HepG2 (cell line): ENCODE data around the gene PDZD2. TPM values are rescaled to one million over a fixed set of nuclear protein-coding genes. Genes with fewer than 3 reads are reported as not detected.

Source experiments
- ATAC-seq: fragments of 200-7000 bp; cut with Tn5 transposase; 3 replicates; pipeline ENCODE4 v1.9.1; 2020; ENCODE audit warnings: mild to moderate bottlenecking, moderate library complexity
- BruUV-seq: library from RNA; stranded (reverse); fragments of 400-500 nt; replicated peaks from 2 replicates; lab custom pipeline; 2021; lab: Mats Ljungman, UMichigan
- CTCF ChIA-PET: fragments of 300-600 bp; formaldehyde crosslinking; extraction: SDS; loops from one replicate; lab custom pipeline; 2021; ENCODE audit warnings: low total read pairs, inconsistent platforms, low intra/inter-chr PET ratio; lab: Yijun Ruan, JAX
- POLR2A ChIA-PET: fragments of 350-600 bp; sonication (Branson Sonifier 250); formaldehyde crosslinking; loops from one replicate; lab custom pipeline; 2020; ENCODE audit warnings: antibody characterized with exemption, inconsistent platforms; lab: Yijun Ruan, JAX
- DNase-seq: peaks from one replicate; pipeline ENCODE4 v3.0.0-alpha.2; 2015; ENCODE audit warnings: low spot score
- FAIRE-seq: peaks from 3 replicates; lab custom pipeline; 2011; peaks lifted over from hg19 to GRCh38; lab: Jason Lieb, UNC
- H2AFZ ChIP-seq: one replicate; pipeline ENCODE4 v1.6.1; 2011; ENCODE audit warnings: low read length, inconsistent platforms
- H3K27ac ChIP-seq: fragments of 300-600 bp; 3 replicates; pipeline ENCODE4 v1.8.0; 2011; ENCODE audit warnings: mixed run types, mild to moderate bottlenecking, mixed read lengths, low read length, inconsistent platforms; ENCODE audit not compliant: insufficient read depth; ENCODE audit errors: extremely low read length
- H3K27me3 ChIP-seq, 2 experiments: fragments of 200-600 bp in 1 of 2; 2 replicates in 1 of 2; 3 replicates in 1 of 2; pipeline versions ENCODE4 v1.6.0 to v1.8.0; 2011; ENCODE audit warnings: low read length in 2 of 2, mild to moderate bottlenecking in 2 of 2, moderate library complexity in 2 of 2, inconsistent platforms in 1 of 2; ENCODE audit not compliant: insufficient read depth in 2 of 2, control insufficient read depth in 1 of 2
- H3K36me3 ChIP-seq, 2 experiments: fragments of 200-600 bp in 1 of 2; replicated peaks in 1 of 2; 2 replicates in 1 of 2; 3 replicates in 1 of 2; pipeline versions ENCODE4 v1.5.1 to v1.8.0; 2011; ENCODE audit warnings: low read length in 2 of 2, inconsistent platforms in 1 of 2; ENCODE audit not compliant: insufficient read depth in 2 of 2, control insufficient read depth in 1 of 2
- H3K4me1 ChIP-seq: 2 replicates; pipeline ENCODE4 v1.5.1; 2012; ENCODE audit warnings: low read length, inconsistent platforms; ENCODE audit not compliant: insufficient read depth
- H3K4me2 ChIP-seq: 2 replicates; pipeline ENCODE4 v1.6.0; 2011; ENCODE audit warnings: low read depth, low read length, inconsistent platforms
- H3K4me3 ChIP-seq, 3 experiments: fragments of 200-600 bp in 1 of 3; sonication (generic), shearing (Covaris generic) in 1 of 3; replicated peaks in 1 of 3; 2 replicates each; pipeline ENCODE4 v1.5.1; 2011 to 2016; ENCODE audit warnings: low read length in 3 of 3, inconsistent platforms in 2 of 3, low read depth in 2 of 3, mild to moderate bottlenecking in 2 of 3, control low read depth in 1 of 3, mixed read lengths in 1 of 3; ENCODE audit not compliant: insufficient read depth in 1 of 3
- H3K79me2 ChIP-seq: one replicate; pipeline ENCODE4 v1.6.1; 2011; ENCODE audit warnings: low read length, inconsistent platforms; ENCODE audit not compliant: insufficient read depth
- H3K9ac ChIP-seq: 2 replicates; pipeline ENCODE4 v1.6.0; 2011; ENCODE audit warnings: mild to moderate bottlenecking, low read depth, low read length, inconsistent platforms; ENCODE audit not compliant: insufficient read depth
- H3K9me3 ChIP-seq: 2 replicates; pipeline ENCODE4 v1.5.1; 2012; ENCODE audit warnings: mild to moderate bottlenecking, low read length
- H4K20me1 ChIP-seq: 2 replicates; pipeline ENCODE4 v1.6.0; 2011; ENCODE audit warnings: inconsistent platforms, mild to moderate bottlenecking, low read length, moderate library complexity; ENCODE audit not compliant: insufficient read depth
- RBM22 ChIP-seq: fragments of 200-400 bp; formaldehyde crosslinking; optimal IDR thresholded peaks from 2 replicates; pipeline ENCODE3; 2017; ENCODE audit warnings: mild to moderate bottlenecking, low read length, moderate library complexity
- ZNF737 ChIP-seq: sonication (generic); formaldehyde crosslinking; IDR thresholded peaks from 2 replicates; pipeline ENCODE4 v1.5.0; 2020; ENCODE audit warnings: missing genetic modification reagents, mild to moderate bottlenecking, borderline replicate concordance
- WGBS: methylation state at CpG from one replicate; pipeline ENCODE4 v1.1.6; 2017; ENCODE audit warnings: low lambda C conversion rate; 5-methylcytosine and 5-hydroxymethylcytosine counted together
- in situ Hi-C: cut with HindIII; loops from 2 replicates; pipeline ENCODE4 v1.10.0; 2017; ENCODE audit warnings: low pct_unique_long_range_greater_than_20kb; ENCODE audit not compliant: extremely low pct_ligation_motif_present
- intact Hi-C: fragments of 100-400 bp; cut with micrococcal nuclease; formaldehyde crosslinking; loops from one replicate; pipeline ENCODE4 v1.10.0; 2022; ENCODE audit not compliant: unreplicated experiment
- polyA plus RNA-seq, 8 experiments: library from polyadenylated mRNA; depleted of rRNA in 3 of 8; stranded (reverse) in 7 of 8; unstranded in 1 of 8; fragments of >200 nt; fragmentation: Illumina TruSeq in 4 of 8; extraction: Trizol in 4 of 8; gene quantifications; 2 replicates each; pipeline versions ENCODE4 v1.2.1 to v1.2.3, GENCODE V29; 2011 to 2016; ENCODE audit warnings: low read depth in 4 of 8, missing spikeins in 1 of 8, mixed read lengths in 1 of 8; ENCODE audit not compliant: insufficient read depth in 1 of 8
- total RNA-seq, 5 experiments: library from RNA; depleted of rRNA; stranded (reverse); fragments of >200 nt; fragmentation: Illumina TruSeq; extraction: Trizol; gene quantifications; 2 replicates each; pipeline ENCODE4 v1.2.3, GENCODE V29; 2016; ENCODE audit warnings: low read depth in 1 of 5
- TF ChIP-seq, protein P1 (sequence below): IDR thresholded peaks from 2 replicates; pipeline ENCODE4 v1.6.1; 2012; ENCODE audit warnings: inconsistent platforms
- TF ChIP-seq, protein P2 (sequence below): sonication (generic); formaldehyde crosslinking; IDR thresholded peaks from 2 replicates; pipeline ENCODE4 v1.4.0; 2020; ENCODE audit warnings: mild to moderate bottlenecking, missing genetic modification reagents

PDZD2 gene
- total and polyA plus RNA-seq, 2 of the 13 experiments (the other 11 are each of a cell fraction or from before 2014, with no cell fraction given) = 0.04 TPM; not detected in 1

DNA sequence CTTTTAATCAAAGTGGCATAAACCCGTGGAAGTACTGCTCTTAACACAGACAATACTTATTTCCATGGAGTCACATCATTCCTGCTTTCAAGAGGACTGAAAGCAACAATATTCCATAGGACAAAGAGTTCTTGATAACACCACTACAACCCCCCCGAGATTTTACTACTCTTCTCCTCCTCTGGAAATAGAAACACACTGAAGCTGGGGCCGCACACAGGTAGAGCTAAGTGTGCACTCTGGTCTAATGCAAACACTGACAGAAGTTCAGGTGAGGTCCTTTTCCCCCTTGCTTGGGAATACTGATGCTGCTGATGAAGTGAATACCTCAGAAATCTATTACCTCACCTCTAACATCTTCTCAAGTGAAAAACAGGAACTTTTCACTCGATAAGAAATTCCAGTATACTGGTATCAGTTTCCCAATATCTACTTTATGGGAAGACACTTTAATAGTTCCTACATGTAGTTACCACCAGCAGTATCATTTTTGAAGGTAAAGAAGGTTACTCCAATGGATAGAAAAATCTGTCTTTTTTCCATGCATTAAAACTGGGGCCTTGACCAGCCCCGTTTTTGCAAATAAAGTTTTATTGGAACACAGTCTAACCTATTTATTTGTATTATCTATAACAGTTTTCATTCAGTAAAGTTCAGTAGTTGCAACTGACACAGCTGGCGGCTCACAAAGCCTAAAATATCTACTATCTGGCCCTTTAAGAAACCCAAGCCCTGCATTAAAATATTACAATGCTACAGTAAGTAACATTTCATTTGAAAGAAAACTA is 485.2 kb downstream of the PDZD2 start:
- in situ Hi-C loops (no loop called here), intact Hi-C loops (no loop called here)
- H3K27me3 ChIP-seq = no peaks in the 10 kb centered on the region
- ATAC-seq = no peak
- no peak overlapping the region for H2AFZ ChIP-seq
- H3K36me3 ChIP-seq = peaks cover 17 to 67% of the 10 kb centered on the region in 2 experiments
- peaks cover 19% of the 10 kb centered on the region for H3K79me2 ChIP-seq
- H3K9me3 ChIP-seq = no peaks in the 10 kb centered on the region
- peaks cover 8% of the 10 kb centered on the region; the same call in 1 of the 2 replicates for H4K20me1 ChIP-seq
- BruUV-seq = no TSS peak
- no peak overlapping the region for H3K9ac ChIP-seq
- WGBS = 88% methylated on average over 6 of the region's 6 CpGs
- TF ChIP-seq, protein P1, sequence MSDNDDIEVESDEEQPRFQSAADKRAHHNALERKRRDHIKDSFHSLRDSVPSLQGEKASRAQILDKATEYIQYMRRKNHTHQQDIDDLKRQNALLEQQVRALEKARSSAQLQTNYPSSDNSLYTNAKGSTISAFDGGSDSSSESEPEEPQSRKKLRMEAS = no peak
- TF ChIP-seq, protein P2, sequence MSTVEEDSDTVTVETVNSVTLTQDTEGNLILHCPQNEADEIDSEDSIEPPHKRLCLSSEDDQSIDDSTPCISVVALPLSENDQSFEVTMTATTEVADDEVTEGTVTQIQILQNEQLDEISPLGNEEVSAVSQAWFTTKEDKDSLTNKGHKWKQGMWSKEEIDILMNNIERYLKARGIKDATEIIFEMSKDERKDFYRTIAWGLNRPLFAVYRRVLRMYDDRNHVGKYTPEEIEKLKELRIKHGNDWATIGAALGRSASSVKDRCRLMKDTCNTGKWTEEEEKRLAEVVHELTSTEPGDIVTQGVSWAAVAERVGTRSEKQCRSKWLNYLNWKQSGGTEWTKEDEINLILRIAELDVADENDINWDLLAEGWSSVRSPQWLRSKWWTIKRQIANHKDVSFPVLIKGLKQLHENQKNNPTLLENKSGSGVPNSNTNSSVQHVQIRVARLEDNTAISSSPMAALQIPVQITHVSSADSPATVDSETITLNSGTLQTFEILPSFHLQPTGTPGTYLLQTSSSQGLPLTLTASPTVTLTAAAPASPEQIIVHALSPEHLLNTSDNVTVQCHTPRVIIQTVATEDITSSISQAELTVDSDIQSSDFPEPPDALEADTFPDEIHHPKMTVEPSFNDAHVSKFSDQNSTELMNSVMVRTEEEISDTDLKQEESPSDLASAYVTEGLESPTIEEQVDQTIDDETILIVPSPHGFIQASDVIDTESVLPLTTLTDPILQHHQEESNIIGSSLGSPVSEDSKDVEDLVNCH (CRISPR knock-in tag) = no peak
- TF ChIP-seq RBM22 (peak; percentile 55), ZNF737 (CRISPR knock-in tag) (no peak)
- TF ChIP-seq, all 625 proteins: peak for 1
- Histone ChIP-seq H3K27ac (no peak overlapping the region), H3K4me3 (no peak overlapping the region), H3K4me1 (peaks cover 21% of the 10 kb centered on the region), H3K4me2 (no peak overlapping the region)
- CTCF ChIA-PET = no interaction called here
- POLR2A ChIA-PET = no interaction called here
- DNase-seq = no peak
- FAIRE-seq = no peak
